ENCODE data around the gene TAP2.

- TF ChIP-seq CTCF (IDR thresholded peaks at IDR 0.05) (no peak), POLR2A (IDR thresholded peaks at IDR 0.05) (no peak)
Measured at GRCh38 chr6:32794510-32794909, 44.0 kb downstream of the TAP2 start.

All from breast epithelium (tissue), 3 donors.